ENCODE results near the gene CCKAR.
A peak's percentile ranks its signal among the peaks of the same experiment; 100 is the strongest.
"Not testable (repeated sequence)": the region's sequence is repeated elsewhere in the genome, so short reads cannot be mapped to it uniquely, and the experiment has no call there.

The CCKAR gene

GRCh38 chr4:26490111-26490959, at the start of gene CCKAR:
CCKAR (minus strand) TSS chr4:26490484; CDS start chr4:26490267, 217 bp downstream.
- no peak for DNase-seq (ENCODE audit: low read depth)

GRCh38 chr4:26533685-26534084, 43.4 kb upstream of the CCKAR start:
- no peak for DNase-seq (ENCODE audit: low read depth)

- no peak for DNase-seq (ENCODE audit: low read depth)
Measured at GRCh38 chr4:26531491-26532116, 41.3 kb upstream of the CCKAR start.

GRCh38 chr4:26530099-26530498, 39.8 kb upstream of the CCKAR start:
- no peak for DNase-seq (ENCODE audit: low read depth)

- no peak for DNase-seq (ENCODE audit: low read depth)
Measured at GRCh38 chr4:26529479-26529878, 39.2 kb upstream of the CCKAR start.

- no peak for DNase-seq (ENCODE audit: low read depth)
Measured at GRCh38 chr4:26525771-26526150, 35.5 kb upstream of the CCKAR start.

- no peak for DNase-seq (ENCODE audit: low read depth)
Measured at GRCh38 chr4:26525136-26525770, 35.0 kb upstream of the CCKAR start.

GRCh38 chr4:26524011-26524410, 33.7 kb upstream of the CCKAR start:
- DNase-seq (ENCODE audit: low read depth): no peak

- DNase-seq (ENCODE audit: low read depth): peak; percentile 26
Measured at GRCh38 chr4:26522478-26522877, 32.2 kb upstream of the CCKAR start.

- no peak for DNase-seq (ENCODE audit: low read depth)
Measured at GRCh38 chr4:26520728-26521450, 30.6 kb upstream of the CCKAR start.

- DNase-seq (ENCODE audit: low read depth): no peak
Measured at GRCh38 chr4:26515936-26516335, 25.7 kb upstream of the CCKAR start.

GRCh38 chr4:26510334-26510964, 20.2 kb upstream of the CCKAR start:
- no peak for DNase-seq (ENCODE audit: low read depth)

GRCh38 chr4:26509681-26510333, 19.5 kb upstream of the CCKAR start:
- DNase-seq (ENCODE audit: low read depth): no peak

GRCh38 chr4:26507286-26507685, 17.0 kb upstream of the CCKAR start:
- DNase-seq (ENCODE audit: low read depth): no peak

GRCh38 chr4:26503844-26504243, 13.6 kb upstream of the CCKAR start:
- no peak for DNase-seq (ENCODE audit: low read depth)

GRCh38 chr4:26503427-26503826, 13.1 kb upstream of the CCKAR start:
- DNase-seq (ENCODE audit: low read depth): no peak

GRCh38 chr4:26500565-26500999, 10.3 kb upstream of the CCKAR start:
- DNase-seq (ENCODE audit: low read depth): not testable (repeated sequence)

- DNase-seq (ENCODE audit: low read depth): no peak
Measured at GRCh38 chr4:26496207-26496783, 6.0 kb upstream of the CCKAR start.

GRCh38 chr4:26493461-26493860, 3.2 kb upstream of the CCKAR start:
- no peak for DNase-seq (ENCODE audit: low read depth)

- DNase-seq (ENCODE audit: low read depth): no peak
Measured at GRCh38 chr4:26491449-26492170, 1.3 kb upstream of the CCKAR start.

All from non-pigmented ciliary epithelial cell (primary cell).